Measurements from ENCODE around the gene CRY2.

- TF ChIP-seq CTCF (IDR thresholded peaks at IDR 0.05; ENCODE audit: low read depth, low read length) (no peak), POLR2A (IDR thresholded peaks at IDR 0.05; ENCODE audit: extremely low read depth, insufficient read length) (no peak)
Observed at GRCh38 chr11:45803971-45804760, 43.1 kb upstream of the CRY2 start.
